ENCODE results near the gene ATF1.

DNA sequence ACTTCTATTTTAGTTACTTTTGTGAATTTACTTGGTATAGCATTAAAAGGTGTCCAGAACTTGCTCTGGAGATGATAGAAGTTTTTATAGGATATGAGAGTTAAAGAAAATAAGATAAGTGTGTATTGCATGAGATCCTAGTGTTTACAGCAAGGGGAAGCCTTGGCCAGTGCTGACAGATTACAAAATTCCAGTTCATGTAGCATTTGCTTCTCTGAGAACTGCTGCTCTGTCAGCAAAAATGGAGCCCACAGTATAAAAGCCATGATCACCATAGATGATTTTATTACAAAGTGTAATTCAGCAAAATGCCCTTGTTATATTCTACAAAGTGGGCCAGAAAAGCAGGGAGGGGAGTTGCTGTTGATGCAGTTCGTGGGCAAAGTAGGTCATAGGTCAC, 40.0 kb upstream of the ATF1 start:
- TF ChIP-seq POLR2A (IDR thresholded peaks at IDR 0.05; ENCODE audit: low read length) (no peak), GATA1 (IDR thresholded peaks at IDR 0.05; ENCODE audit: low read depth, low read length) (no peak)
